VCaP (cell line): Measurements from ENCODE around the gene RBM28.

Experiments used
- H3K27ac ChIP-seq: fragments of 450-650 bp; 2 replicates; pipeline ENCODE4 v1.5.1; 2017
- TF ChIP-seq, protein P1 (sequence below): fragments of 450-650 bp; conservative IDR thresholded peaks from 2 replicates; pipeline ENCODE4 v1.5.1; 2017; ENCODE audit warnings: mild to moderate bottlenecking, moderate library complexity

The RBM28 gene

DNA sequence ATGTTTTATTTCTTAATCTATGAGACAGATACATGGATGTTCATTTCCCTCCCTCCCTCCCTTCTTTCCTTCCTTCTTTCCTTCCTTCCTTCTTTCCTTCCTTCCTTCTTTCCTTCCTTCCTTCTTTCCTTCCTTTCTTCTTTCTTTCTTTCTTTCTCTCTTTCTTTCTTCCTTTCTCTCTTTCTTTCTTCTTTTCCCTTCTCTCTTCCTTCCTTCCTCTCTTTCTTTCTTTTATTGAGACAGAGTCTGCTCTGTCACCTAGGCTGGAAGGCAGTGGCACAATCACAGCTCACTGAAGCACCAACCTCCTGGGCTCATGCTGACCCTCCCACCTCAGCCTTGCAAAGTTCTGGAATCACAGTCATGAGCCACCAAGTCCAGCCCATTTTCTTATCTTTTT is 23.3 kb upstream of the RBM28 start:
- no peak overlapping the region for H3K27ac ChIP-seq
- TF ChIP-seq, protein P1, sequence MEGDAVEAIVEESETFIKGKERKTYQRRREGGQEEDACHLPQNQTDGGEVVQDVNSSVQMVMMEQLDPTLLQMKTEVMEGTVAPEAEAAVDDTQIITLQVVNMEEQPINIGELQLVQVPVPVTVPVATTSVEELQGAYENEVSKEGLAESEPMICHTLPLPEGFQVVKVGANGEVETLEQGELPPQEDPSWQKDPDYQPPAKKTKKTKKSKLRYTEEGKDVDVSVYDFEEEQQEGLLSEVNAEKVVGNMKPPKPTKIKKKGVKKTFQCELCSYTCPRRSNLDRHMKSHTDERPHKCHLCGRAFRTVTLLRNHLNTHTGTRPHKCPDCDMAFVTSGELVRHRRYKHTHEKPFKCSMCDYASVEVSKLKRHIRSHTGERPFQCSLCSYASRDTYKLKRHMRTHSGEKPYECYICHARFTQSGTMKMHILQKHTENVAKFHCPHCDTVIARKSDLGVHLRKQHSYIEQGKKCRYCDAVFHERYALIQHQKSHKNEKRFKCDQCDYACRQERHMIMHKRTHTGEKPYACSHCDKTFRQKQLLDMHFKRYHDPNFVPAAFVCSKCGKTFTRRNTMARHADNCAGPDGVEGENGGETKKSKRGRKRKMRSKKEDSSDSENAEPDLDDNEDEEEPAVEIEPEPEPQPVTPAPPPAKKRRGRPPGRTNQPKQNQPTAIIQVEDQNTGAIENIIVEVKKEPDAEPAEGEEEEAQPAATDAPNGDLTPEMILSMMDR, result no peak

DNA sequence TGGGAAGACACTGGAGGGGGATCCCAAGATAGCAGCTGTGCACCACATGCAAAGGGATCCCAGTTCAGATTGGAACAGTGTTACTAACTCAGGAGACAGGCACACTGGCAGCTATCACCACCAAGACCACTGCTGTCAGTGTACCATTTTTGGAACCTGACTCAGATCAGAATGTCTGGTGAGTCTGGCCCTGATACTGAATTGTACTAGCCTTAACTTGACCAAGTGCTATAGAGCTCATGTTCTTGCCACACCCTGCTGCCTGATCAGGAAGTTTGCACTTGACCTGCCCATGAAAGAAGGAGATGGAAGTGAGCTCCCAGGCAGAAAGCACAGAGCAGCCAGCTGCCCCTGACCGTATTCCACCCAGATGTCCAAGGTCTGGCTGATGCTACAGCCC is 22.6 kb upstream of the RBM28 start:
- no peak overlapping the region for H3K27ac ChIP-seq
- TF ChIP-seq, protein P1, result no peak

DNA sequence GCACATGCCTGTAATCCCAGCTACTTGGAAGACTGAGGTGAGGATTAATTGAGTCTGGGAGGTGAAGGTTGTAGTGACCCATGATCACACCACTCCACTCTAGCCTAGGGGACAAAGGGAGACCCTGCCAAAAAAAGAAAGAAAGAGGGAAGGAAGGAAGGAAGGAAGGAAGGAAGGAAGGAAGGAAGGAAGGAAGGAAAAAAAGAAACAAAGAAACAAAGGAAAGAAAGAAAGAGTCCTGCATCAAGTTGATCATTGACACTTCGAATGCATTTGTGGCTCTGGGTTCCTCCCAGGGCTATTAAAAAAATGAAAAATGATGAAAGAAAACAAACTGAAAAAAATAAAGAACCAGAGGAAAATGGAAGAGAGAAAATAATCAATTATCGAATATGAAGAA is 21.7 kb upstream of the RBM28 start:
- TF ChIP-seq, protein P1, result no peak
- no peak overlapping the region for H3K27ac ChIP-seq

DNA sequence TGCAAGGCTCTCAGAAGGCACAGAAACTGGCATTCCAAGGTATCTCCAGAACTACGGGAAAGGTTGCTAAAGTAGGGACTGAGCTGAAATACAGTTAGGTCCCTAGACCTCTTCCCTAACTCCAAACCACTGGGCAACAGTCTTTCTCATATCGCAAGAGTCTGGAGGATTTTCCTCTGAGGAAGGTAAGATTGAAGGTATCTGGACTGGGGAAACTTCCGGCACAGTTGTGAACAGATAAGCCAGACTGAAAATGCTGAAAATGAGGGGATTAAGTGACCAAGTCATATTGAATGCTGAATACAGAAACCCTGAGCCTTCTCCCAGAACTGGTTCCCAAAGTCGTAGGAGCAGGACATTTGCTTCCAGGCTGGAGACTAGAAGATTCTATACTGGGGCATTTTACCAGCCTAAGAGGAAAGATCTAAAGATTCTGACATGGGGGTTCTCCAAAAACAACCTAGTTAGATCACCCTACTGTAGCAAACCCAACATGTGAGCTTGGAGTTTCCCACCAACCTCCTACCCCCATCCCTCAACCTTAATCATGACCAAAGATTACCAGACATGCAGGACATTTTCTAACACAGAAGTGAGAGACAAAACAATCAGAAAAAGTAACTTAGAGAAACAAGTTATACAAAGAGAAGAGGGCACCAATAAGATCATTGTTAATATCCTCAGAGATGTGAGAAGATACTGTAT is 20.6 kb upstream of the RBM28 start:
- TF ChIP-seq, protein P1, result no peak
- no peak overlapping the region for H3K27ac ChIP-seq

DNA sequence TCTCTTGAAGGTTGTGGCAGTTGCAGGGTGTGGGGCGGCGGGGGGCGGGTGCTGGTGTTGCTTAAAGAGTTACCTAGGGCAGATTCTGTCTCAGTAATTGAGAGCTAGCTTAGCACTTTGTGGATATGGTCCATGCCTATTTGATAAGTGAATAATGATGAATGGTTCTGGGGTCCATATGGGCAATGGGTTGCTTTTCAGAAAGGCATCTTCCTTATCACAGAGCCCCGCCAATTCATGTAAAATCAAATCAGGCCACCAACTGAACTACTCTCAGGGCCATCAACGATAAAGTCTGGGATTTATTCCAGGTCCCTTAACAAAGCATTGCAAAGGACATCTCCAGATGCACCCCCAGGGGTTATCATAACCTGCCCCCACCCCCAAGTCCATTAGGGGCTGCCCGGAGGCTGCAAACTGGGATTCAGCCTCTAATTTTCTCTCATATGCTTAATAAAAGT is 19.6 kb upstream of the RBM28 start:
- TF ChIP-seq, protein P1, result no peak
- no peak overlapping the region for H3K27ac ChIP-seq

DNA sequence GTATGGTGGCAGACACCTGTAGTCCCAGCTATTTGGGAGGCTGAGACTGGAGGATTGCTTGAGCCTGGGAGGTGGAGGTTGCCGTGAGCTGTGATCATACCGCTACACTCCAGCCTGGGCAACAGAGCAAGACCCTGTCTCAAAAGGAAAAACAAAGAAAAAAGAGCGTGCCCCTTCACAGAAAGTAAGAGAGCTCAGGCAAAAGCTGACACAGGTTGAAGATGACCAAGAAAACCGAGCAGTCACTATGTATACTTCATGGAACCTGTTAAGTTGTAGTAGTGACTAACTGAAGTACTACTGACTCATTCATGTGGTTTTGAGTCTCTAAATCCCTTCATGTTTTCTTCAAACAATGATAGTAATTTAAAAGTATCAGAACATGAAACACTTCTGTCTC is 19.0 kb upstream of the RBM28 start:
- no peak overlapping the region for H3K27ac ChIP-seq
- TF ChIP-seq, protein P1, result no peak

DNA sequence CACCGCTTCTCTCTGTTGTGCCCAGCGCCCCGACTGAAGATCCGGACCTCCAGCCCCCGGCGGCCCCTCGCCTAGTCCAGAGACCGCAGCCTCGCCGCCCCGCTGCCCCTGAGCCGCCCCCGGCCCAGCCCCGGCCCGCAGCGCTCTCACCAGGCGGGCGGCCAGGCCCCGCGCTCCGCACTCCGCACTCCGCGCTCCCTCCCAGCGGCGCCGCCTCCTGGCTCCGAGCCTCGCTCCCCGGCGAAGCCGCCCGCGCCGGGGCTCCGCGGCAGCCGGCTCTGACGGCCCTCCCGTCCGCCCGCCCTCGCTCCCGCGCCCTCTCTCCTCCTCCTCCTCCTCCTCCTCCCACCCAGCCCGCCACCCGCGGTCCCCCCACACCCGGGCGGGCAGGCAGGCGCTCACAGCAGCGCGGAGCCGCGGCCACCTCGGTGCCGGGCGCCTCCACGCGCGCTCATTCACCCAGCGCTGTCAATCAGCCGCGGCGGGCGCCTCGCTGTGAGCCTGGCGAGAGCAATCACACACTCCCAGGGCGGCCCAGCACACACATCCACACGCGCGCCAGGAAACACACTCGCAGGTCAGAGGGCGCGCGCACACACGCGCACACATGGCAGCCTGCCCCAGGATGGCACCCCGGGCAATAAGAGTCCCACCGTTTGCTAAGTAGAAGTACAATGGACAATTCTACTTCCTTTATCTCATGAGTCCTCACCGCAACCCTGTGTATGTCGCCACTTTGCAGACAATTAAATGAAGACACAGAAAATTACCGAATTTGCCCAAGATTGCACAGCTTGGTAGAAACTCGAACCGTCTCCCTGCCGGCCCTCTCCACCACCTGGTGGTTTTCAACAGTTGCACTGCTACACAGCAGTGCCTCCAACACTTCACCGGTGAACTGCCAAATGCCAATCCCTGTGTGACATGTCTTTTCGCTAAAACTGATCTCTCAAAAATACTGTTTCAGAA is 18.0 kb upstream of the RBM28 start, which contains the start of gene PRRT4:
TSS of gene PRRT4 (minus strand) at position 280 of the 969 bp plus-strand sequence.
- peak within 1 kb of the TSS; percentile 72 for H3K27ac ChIP-seq
- TF ChIP-seq, protein P1, result no peak; the same call in none of the 2 replicates
